Endothelial cell of umbilical vein (primary cell): ENCODE results near the gene PRICKLE4.

Source experiments
- CTCF ChIP-seq, 2 donors: IDR thresholded peaks; 1 replicate in 1 of 2; 2 replicates in 1 of 2; pipeline ENCODE4 v1.5.1; 2011; ENCODE audit warnings: low read length in 2 of 2, mild to moderate bottlenecking in 2 of 2, moderate library complexity in 2 of 2, control low read depth in 1 of 2, inconsistent platforms in 1 of 2, low read depth in 1 of 2; ENCODE audit not compliant: insufficient read depth in 1 of 2; ENCODE audit errors: extremely low read depth in 1 of 2
- POLR2AphosphoS5 ChIP-seq: IDR thresholded peaks from 2 replicates; pipeline ENCODE4 v1.6.1; 2012; ENCODE audit warnings: low read depth, mild to moderate bottlenecking, control low read depth, low read length, moderate library complexity; ENCODE audit not compliant: insufficient read depth

GRCh38 chr6:41783106-41783780, 2.7 kb downstream of the PRICKLE4 start:
- TF ChIP-seq POLR2AphosphoS5 = no peak
- no peak for TF ChIP-seq CTCF (IDR thresholded peaks at IDR 0.05; ENCODE audit: extremely low read depth in 1 of 2, insufficient read depth in 1 of 2, low read depth in 1 of 2, low read length in 2 of 2)
